Ascending aorta (tissue), 2 donors: ENCODE measurements around the gene ACBD6. TPM values are rescaled to one million over a fixed set of nuclear protein-coding genes. Genes with fewer than 3 reads are reported as not detected.

Experiments used
- DNase-seq, 2 donors: peaks; one replicate each; pipeline ENCODE4 v3.0.0-alpha.2; 2019; ENCODE audit warnings: low spot score in 2 of 2
- H3K27ac ChIP-seq, 2 donors: fragments of 200-600 bp; sonication (generic); one replicate each; pipeline ENCODE4 v1.5.1; 2016 to 2017; ENCODE audit warnings: mild to moderate bottlenecking in 1 of 2
- H3K27me3 ChIP-seq: fragments of 200-600 bp; sonication (generic); one replicate; pipeline ENCODE4 v1.5.1; 2017
- H3K36me3 ChIP-seq, 2 donors: fragments of 200-600 bp; sonication (generic); one replicate each; pipeline ENCODE4 v1.5.1; 2016
- H3K4me1 ChIP-seq, 2 donors: fragments of 200-600 bp; sonication (generic); one replicate each; pipeline ENCODE4 v1.5.1; 2016 to 2017; ENCODE audit warnings: mild to moderate bottlenecking in 1 of 2
- H3K4me3 ChIP-seq, 2 donors: fragments of 200-600 bp; sonication (generic); one replicate each; pipeline ENCODE4 v1.5.1; 2016 to 2017; ENCODE audit warnings: mild to moderate bottlenecking in 1 of 2
- H3K9me3 ChIP-seq, 2 donors: fragments of 200-600 bp; sonication (generic); one replicate each; pipeline ENCODE4 v1.5.1; 2016
- intact Hi-C: fragments of 100-400 bp; cut with DNase I; formaldehyde crosslinking; loops from one replicate; pipeline ENCODE4 v1.15.1; 2023
- total RNA-seq: library from RNA; depleted of rRNA; stranded (reverse); fragments of >200 nt; gene quantifications from one replicate; pipeline ENCODE4 v1.1.0, GENCODE V29; 2016
- TF ChIP-seq, protein P1 (sequence below), 3 experiments: fragments of 200-600 bp in 2 of 3; fragments of 450-650 bp in 1 of 3; sonication (generic) in 2 of 3; IDR thresholded peaks; one replicate each; pipeline ENCODE4 v1.5.1; 2016 to 2019; ENCODE audit warnings: antibody characterized with exemption in 3 of 3, mild to moderate bottlenecking in 1 of 3, moderate library complexity in 1 of 3

Gene ACBD6
- total RNA-seq, 1 donor from 2014 or later: 67.7 TPM

DNA sequence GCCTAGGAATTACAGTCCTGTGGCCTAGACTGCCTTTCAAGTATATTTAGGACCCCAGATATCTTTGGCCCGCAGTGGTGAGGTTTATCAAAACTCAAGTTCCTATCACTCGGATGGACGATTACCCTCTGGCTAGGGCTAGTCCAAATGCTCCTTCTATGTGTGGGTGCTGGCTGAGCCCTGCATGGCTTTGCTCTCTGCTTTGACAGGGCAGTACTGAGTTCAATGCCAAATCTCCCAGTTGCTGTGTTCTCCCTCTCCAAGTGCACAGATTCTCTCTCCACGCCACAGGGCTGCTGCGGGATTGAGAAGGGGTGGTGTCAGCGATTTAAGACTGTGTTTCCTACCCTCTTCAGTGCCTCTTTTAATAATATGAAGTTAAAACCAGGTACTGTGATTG lies 175.3 kb downstream of the ACBD6 start:
- intact Hi-C loops: no loop called here
- DNase-seq: no peak
- H3K36me3 ChIP-seq: no peaks in the 10 kb centered on the region
- H3K27me3 ChIP-seq: no peaks in the 10 kb centered on the region
- no peak overlapping the region for H3K27ac ChIP-seq
- H3K9me3 ChIP-seq: peaks cover 0 to 13% of the 10 kb centered on the region in 2 donors
- TF ChIP-seq, protein P1, sequence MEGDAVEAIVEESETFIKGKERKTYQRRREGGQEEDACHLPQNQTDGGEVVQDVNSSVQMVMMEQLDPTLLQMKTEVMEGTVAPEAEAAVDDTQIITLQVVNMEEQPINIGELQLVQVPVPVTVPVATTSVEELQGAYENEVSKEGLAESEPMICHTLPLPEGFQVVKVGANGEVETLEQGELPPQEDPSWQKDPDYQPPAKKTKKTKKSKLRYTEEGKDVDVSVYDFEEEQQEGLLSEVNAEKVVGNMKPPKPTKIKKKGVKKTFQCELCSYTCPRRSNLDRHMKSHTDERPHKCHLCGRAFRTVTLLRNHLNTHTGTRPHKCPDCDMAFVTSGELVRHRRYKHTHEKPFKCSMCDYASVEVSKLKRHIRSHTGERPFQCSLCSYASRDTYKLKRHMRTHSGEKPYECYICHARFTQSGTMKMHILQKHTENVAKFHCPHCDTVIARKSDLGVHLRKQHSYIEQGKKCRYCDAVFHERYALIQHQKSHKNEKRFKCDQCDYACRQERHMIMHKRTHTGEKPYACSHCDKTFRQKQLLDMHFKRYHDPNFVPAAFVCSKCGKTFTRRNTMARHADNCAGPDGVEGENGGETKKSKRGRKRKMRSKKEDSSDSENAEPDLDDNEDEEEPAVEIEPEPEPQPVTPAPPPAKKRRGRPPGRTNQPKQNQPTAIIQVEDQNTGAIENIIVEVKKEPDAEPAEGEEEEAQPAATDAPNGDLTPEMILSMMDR (IDR thresholded peaks at IDR 0.05): no peak
- H3K4me3 ChIP-seq: no peak overlapping the region
- no peaks in the 10 kb centered on the region for H3K4me1 ChIP-seq

DNA sequence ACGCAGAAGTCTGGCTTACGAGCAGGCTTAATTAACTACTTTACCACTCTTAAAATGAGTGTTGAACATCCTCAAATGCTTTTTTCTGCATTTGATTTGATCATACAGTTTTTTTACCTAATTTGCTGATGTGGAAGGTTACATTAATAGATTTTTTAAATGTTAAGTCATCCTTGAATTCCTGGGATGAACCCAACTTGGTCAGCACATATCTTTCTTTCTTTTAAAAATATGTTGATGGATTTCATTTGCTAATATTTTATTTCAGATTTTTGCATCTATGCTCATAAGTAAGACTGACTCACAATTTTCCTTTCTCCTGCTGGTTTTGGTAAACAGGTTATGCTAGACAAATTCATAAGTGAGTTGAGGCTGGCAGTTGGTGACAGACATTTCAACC lies 189.5 kb downstream of the ACBD6 start:
- Histone ChIP-seq H3K27me3 (no peaks in the 10 kb centered on the region), H3K9me3 (no peaks in the 10 kb centered on the region), H3K27ac (no peak overlapping the region), H3K36me3 (no peaks in the 10 kb centered on the region), H3K4me3 (no peak overlapping the region), H3K4me1 (no peaks in the 10 kb centered on the region)
- no peak for DNase-seq
- TF ChIP-seq, protein P1 (IDR thresholded peaks at IDR 0.05): no peak
- intact Hi-C loops: no loop called here

DNA sequence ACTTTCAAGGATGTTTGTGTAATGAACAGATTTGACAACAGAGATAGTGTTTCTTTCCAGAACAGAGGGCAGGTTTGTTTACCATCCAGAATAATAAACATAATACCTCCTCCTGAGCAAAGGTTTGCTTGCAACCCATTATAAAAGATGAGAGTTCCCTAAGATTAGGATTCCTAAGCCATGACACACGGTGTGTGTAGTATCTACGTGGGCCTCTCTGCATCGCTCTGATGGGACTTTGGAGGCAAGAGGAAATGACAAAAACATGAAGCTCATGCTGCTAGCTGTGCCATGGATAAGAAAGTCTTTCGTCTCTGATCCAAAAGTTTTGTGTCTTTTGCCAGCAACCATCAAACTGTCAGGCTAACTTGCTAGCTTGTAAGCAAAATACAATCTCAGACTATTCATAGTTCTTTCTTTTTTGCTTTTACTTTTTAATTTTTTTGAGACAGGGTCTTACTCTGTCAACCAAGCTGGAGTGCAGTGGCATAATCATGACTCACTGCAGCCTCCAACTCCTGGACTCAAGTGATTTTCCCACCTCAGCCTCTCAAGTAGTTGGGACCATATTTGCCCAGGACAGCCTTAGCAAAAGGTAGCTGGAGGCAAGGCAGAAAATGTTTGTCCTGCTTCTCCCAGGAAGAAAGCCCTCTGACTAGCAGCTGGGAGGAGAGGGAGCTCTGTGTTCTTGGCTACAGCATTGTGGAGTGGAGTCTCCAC lies 191.2 kb downstream of the ACBD6 start:
- intact Hi-C loops: no loop called here
- TF ChIP-seq, protein P1 (IDR thresholded peaks at IDR 0.05): no peak

DNA sequence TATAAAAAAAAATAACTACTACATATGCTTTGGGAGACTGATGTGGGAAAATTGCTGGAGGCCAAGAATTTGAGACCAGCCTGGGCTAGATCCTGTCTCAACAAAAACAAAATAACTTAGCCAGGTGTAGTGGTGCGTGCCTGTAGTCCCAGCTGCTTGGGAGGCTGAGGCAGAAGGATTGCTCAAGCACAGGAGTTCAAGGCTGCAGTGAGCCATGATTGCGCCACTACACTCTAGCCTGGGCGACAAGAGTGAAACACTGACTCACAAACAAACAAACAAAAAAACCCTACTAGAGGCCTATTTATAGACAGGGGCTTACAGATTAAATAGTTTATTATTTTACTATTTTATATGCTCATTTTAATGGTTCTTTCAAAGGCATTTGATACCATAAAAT lies 192.3 kb downstream of the ACBD6 start:
- TF ChIP-seq, protein P1 (IDR thresholded peaks at IDR 0.05): no peak
- no peak for DNase-seq

More for the DNA sequence above, 191.2 kb downstream of the ACBD6 start:
- DNase-seq: no peak
- no peak overlapping the region for H3K4me3 ChIP-seq
- H3K9me3 ChIP-seq: no peaks in the 10 kb centered on the region
- no peaks in the 10 kb centered on the region for H3K36me3 ChIP-seq
- no peak overlapping the region for H3K27ac ChIP-seq
- H3K4me1 ChIP-seq: no peaks in the 10 kb centered on the region
- H3K27me3 ChIP-seq: no peaks in the 10 kb centered on the region

DNA sequence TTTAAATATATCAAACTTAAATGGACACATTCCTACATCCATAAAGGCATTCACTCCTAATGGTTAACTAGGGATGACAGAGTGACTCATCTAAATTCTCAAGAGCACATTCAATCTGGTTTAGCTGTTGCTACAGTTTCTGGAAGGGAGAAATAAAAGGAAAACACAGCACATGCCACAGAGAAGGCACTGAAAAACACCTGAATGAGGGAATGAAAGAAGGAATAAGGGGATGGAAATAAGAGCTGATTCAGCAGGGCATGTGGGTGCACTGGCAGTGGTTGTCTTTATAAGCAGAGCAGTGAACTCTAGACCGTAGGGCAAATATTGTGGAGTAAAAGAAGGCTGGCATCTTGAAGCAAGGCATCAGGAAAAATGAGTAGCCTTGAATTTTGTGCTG lies 193.0 kb downstream of the ACBD6 start:
- Histone ChIP-seq H3K36me3 (no peaks in the 10 kb centered on the region), H3K27ac (no peak overlapping the region), H3K9me3 (no peaks in the 10 kb centered on the region), H3K4me1 (no peaks in the 10 kb centered on the region), H3K4me3 (no peak overlapping the region), H3K27me3 (no peaks in the 10 kb centered on the region)
- DNase-seq: no peak
- intact Hi-C loops: no loop called here
- TF ChIP-seq, protein P1 (IDR thresholded peaks at IDR 0.05): no peak

More for the DNA sequence above, 192.3 kb downstream of the ACBD6 start:
- no peak overlapping the region for H3K4me3 ChIP-seq
- H3K27ac ChIP-seq: no peak overlapping the region
- intact Hi-C loops: no loop called here
- H3K4me1 ChIP-seq: no peaks in the 10 kb centered on the region
- H3K9me3 ChIP-seq: no peaks in the 10 kb centered on the region
- H3K27me3 ChIP-seq: no peaks in the 10 kb centered on the region
- no peaks in the 10 kb centered on the region for H3K36me3 ChIP-seq
